GM21447 (cell line): ENCODE results near the gene MTX3.

Source experiments
- ATAC-seq: cut with Tn5 transposase; IDR thresholded peaks from one replicate; pipeline ENCODE4 v1.9.1; 2021; ENCODE audit not compliant: unreplicated experiment

Gene MTX3, protein sequence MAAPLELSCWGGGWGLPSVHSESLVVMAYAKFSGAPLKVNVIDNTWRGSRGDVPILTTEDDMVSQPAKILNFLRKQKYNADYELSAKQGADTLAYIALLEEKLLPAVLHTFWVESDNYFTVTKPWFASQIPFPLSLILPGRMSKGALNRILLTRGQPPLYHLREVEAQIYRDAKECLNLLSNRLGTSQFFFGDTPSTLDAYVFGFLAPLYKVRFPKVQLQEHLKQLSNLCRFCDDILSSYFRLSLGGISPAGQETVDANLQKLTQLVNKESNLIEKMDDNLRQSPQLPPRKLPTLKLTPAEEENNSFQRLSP

GRCh38 chr5:79990598-79991507 is at the start of gene MTX3:
Gene MTX3 (minus strand): TSS chr5:79991262. CDS start chr5:79991238, 24 bp downstream.
- peak; percentile 88 for ATAC-seq

DNA sequence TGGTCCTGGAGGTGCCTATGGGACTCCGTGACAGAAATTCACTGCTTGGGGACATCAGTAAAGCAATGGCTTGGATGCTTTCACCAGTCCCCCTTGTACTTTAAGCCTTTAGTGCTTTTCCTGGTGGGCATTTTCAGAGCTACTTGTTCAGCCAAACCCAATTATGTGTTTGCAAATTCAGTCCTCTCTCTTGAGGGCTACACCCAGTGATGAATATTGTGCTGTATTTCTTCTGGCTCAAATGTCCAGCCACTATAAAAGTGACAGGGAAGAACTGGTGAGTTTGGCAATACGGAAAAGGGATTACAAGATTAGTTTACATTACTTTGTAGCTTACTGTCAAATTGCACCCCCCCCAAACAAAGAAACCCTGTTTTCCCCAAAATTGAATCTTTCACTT is 48.6 kb upstream of the MTX3 start:
- no peak for ATAC-seq

DNA sequence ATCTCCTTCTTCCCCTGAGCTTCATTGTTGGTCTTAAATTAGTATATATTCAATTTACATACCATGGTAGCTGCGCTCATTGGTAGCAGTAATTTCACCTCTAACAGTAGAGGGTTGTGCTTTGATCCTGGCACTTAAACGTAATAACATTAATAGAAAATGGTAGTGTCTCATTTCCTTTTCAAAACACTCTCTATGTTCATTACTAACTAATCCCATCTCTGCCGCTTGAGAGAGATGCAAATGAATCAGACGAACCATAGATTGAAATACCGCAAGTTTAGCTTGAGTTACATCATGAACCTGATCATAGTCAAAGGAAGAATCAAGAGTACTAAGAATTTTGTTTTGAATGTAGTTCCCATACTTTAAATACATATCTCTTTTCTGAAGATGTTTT is 46.3 kb upstream of the MTX3 start:
- peak; percentile 84 for ATAC-seq

DNA sequence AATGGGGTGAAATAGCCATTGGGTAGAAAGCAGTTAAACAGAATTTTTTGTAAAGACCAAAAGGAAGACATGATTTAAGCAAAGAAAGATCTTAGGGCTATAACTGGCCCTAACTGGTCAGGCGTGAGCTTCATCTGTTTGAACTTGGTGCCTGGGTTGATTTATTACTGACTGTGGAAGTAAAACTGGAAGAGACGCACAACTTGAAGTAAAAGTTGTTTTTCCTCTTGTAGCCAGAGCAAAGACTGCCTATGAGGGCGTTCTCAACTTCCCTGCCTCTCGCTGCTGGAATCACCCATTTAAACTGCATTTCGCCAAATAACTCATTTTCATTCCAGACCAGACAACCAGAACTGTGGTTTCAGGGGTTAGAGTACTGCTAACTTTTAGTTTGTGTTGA is 45.6 kb upstream of the MTX3 start:
- ATAC-seq, result no peak

- ATAC-seq, result no peak
Observed at GRCh38 chr5:80035839-80036238, 44.8 kb upstream of the MTX3 start.

GRCh38 chr5:80034962-80035821 is 44.1 kb upstream of the MTX3 start, which contains the start of gene THBS4:
Gene THBS4 (plus strand): TSS chr5:80035348. CDS start chr5:80035538, 190 bp downstream.
- no peak for ATAC-seq

- ATAC-seq, result no peak
Observed at GRCh38 chr5:80034559-80034958, 43.5 kb upstream of the MTX3 start.

DNA sequence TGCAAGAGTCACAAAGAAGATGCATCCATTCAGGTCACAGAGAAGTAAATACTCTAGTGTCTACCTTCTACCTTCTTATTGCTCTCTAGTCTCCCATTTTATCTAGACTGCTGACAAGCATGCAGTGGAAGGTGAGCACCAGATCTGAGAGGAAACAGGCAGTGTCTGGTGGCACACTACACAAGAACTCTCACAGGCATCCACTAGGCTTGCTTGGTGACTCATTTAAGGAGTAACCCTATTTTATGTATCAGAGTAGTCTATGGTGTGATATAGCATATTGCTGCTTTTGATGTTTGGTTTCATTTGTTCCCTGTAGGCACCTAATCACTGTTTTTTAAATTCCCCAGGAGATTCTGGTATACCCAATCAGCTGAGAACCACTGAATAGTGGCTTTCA is 42.5 kb upstream of the MTX3 start:
- no peak for ATAC-seq

GRCh38 chr5:80031109-80031508 is 40.0 kb upstream of the MTX3 start:
- no peak for ATAC-seq

GRCh38 chr5:80026841-80027240 is 35.8 kb upstream of the MTX3 start:
- ATAC-seq, result no peak

DNA sequence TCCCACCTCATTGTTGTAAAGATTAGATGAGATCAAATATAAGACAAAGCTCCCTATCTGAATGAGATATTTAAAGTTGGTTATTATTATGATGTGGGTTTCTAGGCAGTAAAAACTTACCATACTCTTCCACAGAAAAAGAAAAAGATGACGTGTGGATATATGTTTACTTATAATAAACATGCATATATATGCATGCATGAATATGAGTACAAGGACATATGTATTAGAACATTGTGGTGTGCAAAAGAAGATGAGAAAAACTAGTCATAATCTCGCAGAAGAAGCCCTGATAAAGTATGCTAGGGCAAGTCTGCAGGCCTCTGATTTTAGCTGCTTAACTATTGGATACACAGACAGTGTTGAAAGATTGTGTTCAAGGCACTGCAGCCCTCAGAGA is 34.0 kb upstream of the MTX3 start:
- ATAC-seq, result no peak

DNA sequence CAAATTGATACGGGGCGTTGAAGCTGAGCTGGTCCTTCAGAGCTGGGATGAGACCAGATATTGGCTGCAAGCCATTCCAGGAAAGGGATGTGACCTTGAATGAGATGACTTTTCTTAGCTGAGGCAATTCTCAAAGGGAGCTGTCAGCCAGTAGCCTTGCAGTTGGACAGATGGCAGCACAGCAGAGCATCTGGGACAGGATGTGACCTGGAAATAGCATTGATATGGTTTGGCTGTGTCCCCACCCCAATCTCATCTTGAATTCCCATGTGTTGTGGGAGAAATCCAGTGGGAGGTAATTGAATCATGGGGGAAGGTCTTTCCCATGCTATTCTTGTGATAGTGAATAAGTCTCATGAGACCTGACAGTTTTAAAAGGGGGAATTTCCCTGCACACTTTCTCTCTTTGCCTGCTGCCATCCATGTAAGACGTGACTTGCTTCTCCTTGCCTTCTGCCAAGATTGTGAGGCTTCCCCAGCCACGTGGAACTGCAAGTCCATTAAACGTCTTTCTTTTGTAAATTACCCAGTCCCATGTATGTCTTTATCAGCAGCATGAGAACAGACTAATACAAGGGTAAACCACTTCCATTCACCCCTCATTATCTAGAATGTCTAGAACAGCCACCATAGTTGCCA is 19.8 kb upstream of the MTX3 start:
- ATAC-seq, result no peak

GRCh38 chr5:80008995-80009765 is 18.1 kb upstream of the MTX3 start:
- ATAC-seq, result no peak

GRCh38 chr5:80002677-80003076 is 11.6 kb upstream of the MTX3 start:
- ATAC-seq, result no peak

GRCh38 chr5:79999722-80000121 is 8.7 kb upstream of the MTX3 start:
- ATAC-seq, result no peak

DNA sequence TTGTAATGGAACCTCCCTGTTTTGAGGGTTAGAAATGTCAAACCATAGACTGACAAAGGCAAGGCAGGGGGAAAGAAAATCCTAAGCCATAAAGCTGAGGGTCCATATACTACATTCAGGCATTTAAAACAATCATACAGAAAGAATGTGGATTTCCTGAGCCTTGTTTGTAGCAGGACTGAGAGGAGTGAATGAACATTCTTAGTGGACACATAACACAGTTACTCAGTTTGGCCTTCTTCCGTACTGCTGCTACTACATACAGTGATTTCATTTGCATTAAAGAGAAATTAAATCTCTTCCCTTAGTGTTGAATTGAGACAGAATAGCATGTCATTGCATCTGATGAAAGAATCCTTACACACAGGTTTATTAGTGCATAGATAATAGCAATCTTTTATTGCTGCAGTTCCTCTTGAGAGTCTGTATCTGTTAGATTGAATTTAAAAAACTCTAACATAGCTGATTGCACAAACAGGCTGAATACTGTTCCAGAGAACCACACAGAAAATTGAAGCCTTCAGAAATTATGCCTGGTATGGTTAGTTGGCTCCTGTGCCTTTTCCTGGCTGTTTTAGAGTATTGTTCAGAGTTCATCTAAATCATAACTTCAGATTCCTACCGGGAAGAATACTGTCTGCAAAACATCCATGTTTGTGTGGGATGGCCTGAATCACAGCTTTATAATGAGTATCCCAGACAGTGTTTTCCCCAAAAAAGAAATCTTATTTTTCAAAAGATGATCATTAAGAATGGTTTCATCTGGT is 2.0 kb upstream of the MTX3 start:
- no peak for ATAC-seq

DNA sequence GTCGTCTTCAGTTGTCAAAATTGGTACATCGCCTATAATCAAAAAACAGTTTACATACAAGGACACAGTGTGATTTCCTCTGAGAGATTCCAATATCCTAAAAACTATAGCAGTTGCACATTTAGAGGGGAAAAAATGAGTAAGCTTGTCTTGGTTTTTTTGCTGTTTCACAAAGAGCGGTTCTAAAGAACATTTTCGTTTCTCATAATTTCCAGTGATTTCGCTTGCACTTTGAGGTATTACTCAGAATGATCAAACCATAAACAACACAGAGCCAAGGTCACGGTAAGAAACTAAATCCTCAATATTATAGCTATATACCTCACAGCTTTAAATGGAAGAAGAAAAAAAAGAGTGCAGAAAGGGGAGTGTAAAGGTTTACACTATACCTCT is 861 bp downstream of the MTX3 start:
- peak; percentile 53 for ATAC-seq

DNA sequence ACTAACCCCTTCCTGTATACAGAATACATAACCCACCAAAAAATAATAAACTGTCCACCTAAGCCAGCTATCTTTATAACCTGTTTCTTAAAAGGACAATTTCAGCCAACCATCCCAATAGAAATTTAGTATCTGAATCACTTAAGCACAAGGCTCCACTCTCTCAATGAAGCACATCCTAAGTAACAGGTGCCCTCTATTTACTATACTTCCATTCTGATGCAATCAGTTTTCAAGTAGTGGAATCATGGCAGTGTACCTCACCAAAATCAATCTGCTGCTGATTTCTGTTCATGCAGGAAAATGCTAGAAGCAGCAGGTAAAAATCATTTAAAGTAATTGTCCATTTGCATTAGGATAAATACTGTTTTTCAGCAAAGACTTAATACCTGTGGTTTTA is 4.8 kb downstream of the MTX3 start:
- no peak for ATAC-seq

DNA sequence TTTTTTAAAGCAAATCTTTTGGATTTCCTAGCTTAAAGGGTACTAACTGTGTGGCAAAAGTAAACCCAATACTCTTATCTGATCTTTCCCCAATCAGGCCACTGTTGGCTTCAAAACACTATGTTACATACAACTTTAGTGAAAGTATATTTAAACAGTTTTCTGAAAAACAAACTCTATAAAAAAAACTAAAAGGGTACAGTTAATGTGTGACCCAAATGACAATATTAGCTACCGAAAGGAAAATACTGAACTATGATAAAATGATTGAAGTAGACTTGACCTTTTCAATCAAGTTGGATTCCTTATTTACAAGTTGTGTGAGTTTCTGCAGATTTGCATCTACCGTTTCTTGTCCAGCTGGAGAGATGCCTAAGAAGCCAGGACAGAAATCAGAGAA is 5.8 kb downstream of the MTX3 start:
- ATAC-seq, result no peak
